Lower lobe of right lung (tissue), 2 donors: ENCODE results near the gene ZNF14. TPM values are rescaled to one million over a fixed set of nuclear protein-coding genes. Genes with fewer than 3 reads are reported as not detected.

Source experiments
- ATAC-seq, 2 donors: fragments of 200-7000 bp; cut with Tn5 transposase; one replicate each; pipeline ENCODE4 v1.9.1; 2020 to 2022; ENCODE audit warnings: mild to moderate bottlenecking in 2 of 2, moderate library complexity in 2 of 2
- DNase-seq: peaks from one replicate; pipeline ENCODE4 v3.0.0-alpha.2; 2020
- H3K27ac ChIP-seq: fragments of 200-600 bp; one replicate; pipeline ENCODE4 v1.8.0; 2022
- H3K27me3 ChIP-seq: fragments of 200-600 bp; one replicate; pipeline ENCODE4 v1.8.0; 2022; ENCODE audit warnings: low read depth
- H3K36me3 ChIP-seq: fragments of 200-600 bp; one replicate; pipeline ENCODE4 v1.8.0; 2022; ENCODE audit warnings: mild to moderate bottlenecking
- H3K4me1 ChIP-seq: fragments of 200-600 bp; one replicate; pipeline ENCODE4 v1.8.0; 2022
- H3K4me3 ChIP-seq: fragments of 200-600 bp; one replicate; pipeline ENCODE4 v1.8.0; 2022; ENCODE audit warnings: mild to moderate bottlenecking
- H3K9me3 ChIP-seq: fragments of 200-600 bp; one replicate; pipeline ENCODE4 v1.8.0; 2022
- CTCF ChIP-seq: fragments of 200-600 bp; IDR thresholded peaks from one replicate; pipeline ENCODE4 v1.8.0; 2022; ENCODE audit warnings: antibody characterized with exemption, mild to moderate bottlenecking
- intact Hi-C: fragments of 100-400 bp; cut with DNase I; formaldehyde crosslinking; loops from one replicate; pipeline ENCODE4 v1.11.0; 2022
- total RNA-seq: library from RNA; stranded (reverse); fragmentation: NEBNext Ultra II Directional; extraction: Animal tissue kit (Norgen Biotek cat#: 25700); gene quantifications from one replicate; pipeline ENCODE4 v1.2.1, GENCODE V29; 2021
- donor health status: DM: no; HTN: yes; CAD: no; lungs with severe emphysema.

The ZNF14 gene
- total RNA-seq, 1 donor from 2014 or later: 6.7 TPM

- peaks cover 6% of the 10 kb centered on the region for H3K27me3 ChIP-seq
- H3K4me3 ChIP-seq: no peak overlapping the region
- no peaks in the 10 kb centered on the region for H3K36me3 ChIP-seq
- H3K9me3 ChIP-seq: no peaks in the 10 kb centered on the region
- no peak for TF ChIP-seq CTCF
- no peak overlapping the region for H3K27ac ChIP-seq
- ATAC-seq (no peak), DNase-seq (no peak)
- no peaks in the 10 kb centered on the region for H3K4me1 ChIP-seq
- intact Hi-C loops: no loop called here
Observed at GRCh38 chr19:19738564-19738963, 5.7 kb upstream of the ZNF14 start.

GRCh38 chr19:19737559-19738332 is 4.8 kb upstream of the ZNF14 start:
- Histone ChIP-seq H3K9me3 (no peaks in the 10 kb centered on the region), H3K4me1 (no peaks in the 10 kb centered on the region), H3K4me3 (no peak overlapping the region), H3K36me3 (no peaks in the 10 kb centered on the region), H3K27ac (no peak overlapping the region), H3K27me3 (peaks cover 6% of the 10 kb centered on the region)
- intact Hi-C loops: no loop called here
- no peak for TF ChIP-seq CTCF
- DNase-seq (no peak), ATAC-seq (no peak)

- no peak overlapping the region for H3K27ac ChIP-seq
Observed at GRCh38 chr19:19721896-19722295, 11.0 kb downstream of the ZNF14 start.

GRCh38 chr19:19719798-19720197 is 13.1 kb downstream of the ZNF14 start:
- no peak overlapping the region for H3K4me3 ChIP-seq
- H3K27me3 ChIP-seq: no peaks in the 10 kb centered on the region
- intact Hi-C loops: no loop called here
- no peak for TF ChIP-seq CTCF
- DNase-seq: no peak
- no peak for ATAC-seq
- no peaks in the 10 kb centered on the region for H3K4me1 ChIP-seq
- peaks cover 96% of the 10 kb centered on the region for H3K9me3 ChIP-seq
- H3K27ac ChIP-seq: no peak overlapping the region
- H3K36me3 ChIP-seq: no peaks in the 10 kb centered on the region

More at GRCh38 chr19:19721896-19722295, 11.0 kb downstream of the ZNF14 start:
- Histone ChIP-seq H3K36me3 (no peaks in the 10 kb centered on the region), H3K9me3 (peaks cover 88% of the 10 kb centered on the region), H3K4me1 (no peaks in the 10 kb centered on the region), H3K4me3 (no peak overlapping the region), H3K27me3 (no peaks in the 10 kb centered on the region)
- TF ChIP-seq CTCF: no peak
- DNase-seq (no peak), ATAC-seq (no peak)
- intact Hi-C loops: no loop called here

- Histone ChIP-seq H3K4me1 (no peaks in the 10 kb centered on the region), H3K4me3 (no peak overlapping the region), H3K27ac (no peak overlapping the region), H3K36me3 (peaks cover 25% of the 10 kb centered on the region), H3K27me3 (no peaks in the 10 kb centered on the region), H3K9me3 (peaks cover 100% of the 10 kb centered on the region)
- no peak for ATAC-seq
- intact Hi-C loops: no loop called here
- no peak for DNase-seq
- TF ChIP-seq CTCF: no peak
Observed at GRCh38 chr19:19711934-19712828, 20.7 kb downstream of the ZNF14 start.
